Suprapubic skin (tissue), 4 donors: ENCODE data around the gene UBE2D2. TPM values are rescaled to one million over a fixed set of nuclear protein-coding genes. Genes with fewer than 3 reads are reported as not detected.
A peak's percentile ranks its signal among the peaks of the same experiment; 100 is the strongest.

Source experiments
- DNase-seq, 2 donors: peaks; one replicate each; pipeline ENCODE4 v3.0.0-alpha.2; 2019; ENCODE audit warnings: low spot score in 2 of 2
- H3K27ac ChIP-seq: fragments of 200-600 bp; sonication (generic); one replicate; pipeline ENCODE4 v1.5.1; 2019
- H3K27me3 ChIP-seq: fragments of 200-600 bp; sonication (generic); one replicate; pipeline ENCODE4 v1.5.1; 2019
- H3K36me3 ChIP-seq: fragments of 200-600 bp; sonication (generic); one replicate; pipeline ENCODE4 v1.5.1; 2019
- H3K4me1 ChIP-seq: fragments of 200-600 bp; sonication (generic); one replicate; pipeline ENCODE4 v1.5.1; 2019
- H3K4me3 ChIP-seq: fragments of 200-600 bp; sonication (generic); one replicate; pipeline ENCODE4 v1.5.1; 2019; ENCODE audit warnings: mild to moderate bottlenecking
- H3K9me3 ChIP-seq: fragments of 200-600 bp; sonication (generic); one replicate; pipeline ENCODE4 v1.5.1; 2019
- EP300 ChIP-seq: sonication (generic); formaldehyde crosslinking; IDR thresholded peaks from one replicate; pipeline ENCODE4 v1.6.1; 2017; ENCODE audit warnings: antibody characterized with exemption
- POLR2A ChIP-seq, 2 donors: fragments of 450-650 bp; IDR thresholded peaks; one replicate each; pipeline ENCODE4 v1.6.1; 2017; ENCODE audit warnings: antibody characterized with exemption in 2 of 2, mild to moderate bottlenecking in 2 of 2, moderate library complexity in 2 of 2
- POLR2AphosphoS5 ChIP-seq, 3 donors: sonication (generic); formaldehyde crosslinking; IDR thresholded peaks; one replicate each; pipeline ENCODE4 v1.6.1; 2017; ENCODE audit warnings: antibody characterized with exemption in 3 of 3
- WGBS: methylation state at CpG from one replicate; pipeline ENCODE4 v1.1.5; 2018; 5-methylcytosine and 5-hydroxymethylcytosine counted together
- total RNA-seq, 4 donors: library from RNA; depleted of rRNA; stranded (reverse); fragments of >200 nt; gene quantifications; one replicate each; pipeline ENCODE4 v1.1.0, GENCODE V29; 2016
- TF ChIP-seq, protein P1 (sequence below), 2 donors: fragments of 200-600 bp in 1 of 2; fragments of 450-650 bp in 1 of 2; sonication (generic) in 1 of 2; IDR thresholded peaks; one replicate each; pipeline ENCODE4 v1.5.1; 2016 to 2019; ENCODE audit warnings: antibody characterized with exemption in 2 of 2, mild to moderate bottlenecking in 1 of 2, moderate library complexity in 1 of 2

The UBE2D2 gene
- total RNA-seq, 4 donors from 2014 or later, result 56.6 to 70.2 (median 58.0) TPM

DNA sequence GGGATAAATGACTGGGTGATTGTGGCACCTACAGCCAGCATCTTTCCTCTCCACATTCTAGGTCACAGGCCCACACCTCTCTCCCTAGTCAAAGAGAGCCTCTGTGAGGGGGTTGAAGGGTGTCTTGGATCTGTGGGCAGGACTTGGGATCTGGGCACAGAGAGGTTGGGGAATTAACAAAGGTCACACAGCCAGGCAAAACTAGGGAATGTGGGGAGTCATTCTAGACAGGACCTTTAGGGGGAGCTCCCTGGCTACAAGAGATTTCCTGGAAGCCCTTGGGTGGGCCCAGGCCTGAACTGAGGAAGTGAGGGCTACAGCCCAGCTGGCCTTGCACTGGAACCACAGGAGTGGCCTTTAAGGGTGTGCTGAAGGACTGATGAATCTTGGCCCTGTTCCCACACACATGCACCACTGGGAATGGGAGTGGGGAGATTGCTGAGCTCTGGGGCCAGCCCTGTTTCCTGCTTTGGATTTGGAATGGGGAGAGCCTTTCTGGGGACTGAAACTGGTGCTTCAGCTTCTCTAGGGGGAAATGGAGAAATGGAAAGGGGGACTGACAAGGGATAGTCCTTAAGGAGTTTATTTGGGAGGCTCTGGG, 74.6 kb downstream of the UBE2D2 start:
- H3K4me1 ChIP-seq, result peaks cover 42% of the 10 kb centered on the region
- peak; percentile 90 to 91 for DNase-seq
- H3K27ac ChIP-seq, result peak overlapping the region; percentile 90
- H3K4me3 ChIP-seq, result no peak overlapping the region
- no peaks in the 10 kb centered on the region for H3K36me3 ChIP-seq
- TF ChIP-seq EP300 (no peak), POLR2AphosphoS5 (IDR thresholded peaks at IDR 0.05) (no peak), POLR2A (IDR thresholded peaks at IDR 0.05) (no peak)
- TF ChIP-seq, protein P1, sequence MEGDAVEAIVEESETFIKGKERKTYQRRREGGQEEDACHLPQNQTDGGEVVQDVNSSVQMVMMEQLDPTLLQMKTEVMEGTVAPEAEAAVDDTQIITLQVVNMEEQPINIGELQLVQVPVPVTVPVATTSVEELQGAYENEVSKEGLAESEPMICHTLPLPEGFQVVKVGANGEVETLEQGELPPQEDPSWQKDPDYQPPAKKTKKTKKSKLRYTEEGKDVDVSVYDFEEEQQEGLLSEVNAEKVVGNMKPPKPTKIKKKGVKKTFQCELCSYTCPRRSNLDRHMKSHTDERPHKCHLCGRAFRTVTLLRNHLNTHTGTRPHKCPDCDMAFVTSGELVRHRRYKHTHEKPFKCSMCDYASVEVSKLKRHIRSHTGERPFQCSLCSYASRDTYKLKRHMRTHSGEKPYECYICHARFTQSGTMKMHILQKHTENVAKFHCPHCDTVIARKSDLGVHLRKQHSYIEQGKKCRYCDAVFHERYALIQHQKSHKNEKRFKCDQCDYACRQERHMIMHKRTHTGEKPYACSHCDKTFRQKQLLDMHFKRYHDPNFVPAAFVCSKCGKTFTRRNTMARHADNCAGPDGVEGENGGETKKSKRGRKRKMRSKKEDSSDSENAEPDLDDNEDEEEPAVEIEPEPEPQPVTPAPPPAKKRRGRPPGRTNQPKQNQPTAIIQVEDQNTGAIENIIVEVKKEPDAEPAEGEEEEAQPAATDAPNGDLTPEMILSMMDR (IDR thresholded peaks at IDR 0.05), result peak; percentile 47 to 57
- no peaks in the 10 kb centered on the region for H3K9me3 ChIP-seq
- H3K27me3 ChIP-seq, result no peaks in the 10 kb centered on the region

DNA sequence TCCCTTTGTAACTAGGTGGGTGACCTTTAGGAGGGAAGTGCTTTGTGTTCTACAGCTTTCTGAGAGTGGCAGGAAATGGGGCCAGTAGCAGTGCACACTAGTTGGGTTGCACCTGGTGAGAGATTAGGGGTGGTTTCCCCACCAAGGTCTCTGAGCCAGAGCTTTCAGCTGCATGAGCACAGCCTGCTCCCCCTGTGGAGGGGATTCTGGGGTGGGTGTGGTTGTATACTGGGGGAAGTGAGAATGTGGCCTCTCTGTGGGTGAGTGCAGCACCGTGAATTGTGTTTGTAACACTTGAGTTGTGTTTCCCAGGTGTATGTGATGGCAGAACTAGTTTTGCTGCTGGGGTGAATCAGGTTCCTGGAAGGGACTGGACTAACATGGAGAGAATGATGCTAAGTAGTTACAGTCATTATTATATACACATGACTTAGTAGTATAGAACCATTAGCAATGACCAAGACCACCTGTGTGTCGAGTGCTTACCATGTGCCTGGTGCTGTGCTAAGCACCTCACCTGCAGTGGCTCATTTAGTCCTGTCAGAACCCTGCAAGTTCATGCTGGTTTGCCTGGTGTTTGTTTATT, 75.2 kb downstream of the UBE2D2 start:
- H3K27me3 ChIP-seq, result no peaks in the 10 kb centered on the region
- H3K36me3 ChIP-seq, result no peaks in the 10 kb centered on the region
- no peak overlapping the region for H3K4me3 ChIP-seq
- H3K4me1 ChIP-seq, result peaks cover 42% of the 10 kb centered on the region
- peak overlapping the region; percentile 90 for H3K27ac ChIP-seq
- no peak for TF ChIP-seq EP300
- 39% methylated on average over 2 of the region's 2 CpGs for WGBS
- no peak for DNase-seq
- no peaks in the 10 kb centered on the region for H3K9me3 ChIP-seq

DNA sequence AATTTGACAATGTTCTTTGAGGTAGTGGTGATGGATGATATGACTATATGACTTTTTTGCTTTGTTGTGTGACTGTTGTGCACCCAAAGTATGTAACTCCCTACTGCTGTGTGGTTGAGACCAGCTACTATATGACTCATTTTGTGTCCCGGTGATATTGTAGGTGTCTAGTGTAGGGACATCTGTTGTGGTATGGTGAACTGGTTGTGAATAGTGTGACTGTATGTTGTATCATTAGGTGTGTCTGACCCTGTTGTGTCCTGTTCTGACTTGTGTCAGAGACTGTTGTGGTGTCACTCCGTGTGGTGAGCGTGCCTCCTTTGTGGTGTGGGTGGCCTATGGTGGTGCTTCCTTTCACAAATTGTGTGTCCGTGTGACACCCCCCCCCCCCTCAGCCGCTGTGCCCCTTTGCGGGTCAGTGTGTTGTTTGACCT, 75.9 kb downstream of the UBE2D2 start:
- H3K4me1 ChIP-seq, result peaks cover 42% of the 10 kb centered on the region
- WGBS, result 3% methylated on average over 6 of the region's 6 CpGs
- TF ChIP-seq EP300 (no peak), POLR2AphosphoS5 (IDR thresholded peaks at IDR 0.05) (peak in 1 of 3 donors; percentile 17)
- no peaks in the 10 kb centered on the region for H3K27me3 ChIP-seq
- no peaks in the 10 kb centered on the region for H3K36me3 ChIP-seq
- no peaks in the 10 kb centered on the region for H3K9me3 ChIP-seq
- DNase-seq, result no peak
- H3K4me3 ChIP-seq, result peak overlapping the region; percentile 49
- peak overlapping the region; percentile 90 for H3K27ac ChIP-seq

DNA sequence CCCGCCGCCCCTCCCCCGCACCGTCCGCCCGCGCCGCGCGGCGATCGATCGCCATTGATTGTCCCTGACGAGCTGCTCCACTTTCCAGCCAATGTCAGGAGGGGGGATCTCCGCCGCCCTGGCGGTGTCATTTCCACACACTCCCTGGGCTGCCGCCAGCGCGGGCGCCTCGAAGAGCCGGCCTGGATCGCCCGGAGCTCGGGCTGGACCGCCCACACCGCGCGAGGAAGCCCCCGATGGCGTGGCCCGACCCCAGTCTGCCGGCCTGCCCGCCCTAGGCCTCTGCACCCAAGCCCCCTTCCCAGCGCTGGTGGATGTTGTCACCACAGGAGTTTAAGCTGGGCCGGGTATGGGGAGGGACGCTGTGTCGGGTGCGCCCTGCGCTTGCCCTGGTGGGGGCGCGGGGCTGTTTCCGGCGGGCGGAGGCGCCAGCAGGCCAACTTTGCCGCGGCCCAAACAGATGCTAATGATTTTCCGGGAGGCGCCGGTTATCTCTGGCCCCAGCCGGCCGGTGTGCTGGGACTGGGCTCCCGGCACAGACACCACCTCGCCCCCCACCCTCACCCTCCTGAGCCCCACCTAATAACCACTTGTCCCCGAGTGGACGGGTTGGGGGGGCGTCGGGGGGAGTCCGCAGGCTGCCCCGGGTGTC, 76.4 kb downstream of the UBE2D2 start:
- Histone ChIP-seq H3K27me3 (no peaks in the 10 kb centered on the region), H3K36me3 (no peaks in the 10 kb centered on the region), H3K4me1 (peaks cover 48% of the 10 kb centered on the region), H3K27ac (peak overlapping the region; percentile 90), H3K9me3 (no peaks in the 10 kb centered on the region), H3K4me3 (peak overlapping the region; percentile 49)
- TF ChIP-seq POLR2A (IDR thresholded peaks at IDR 0.05) (no peak), POLR2AphosphoS5 (IDR thresholded peaks at IDR 0.05) (peak in 1 of 3 donors; percentile 35)
- no CpG with 5 or more reads among the region's 62 CpGs for WGBS
- peak; percentile 92 to 94 for DNase-seq

DNA sequence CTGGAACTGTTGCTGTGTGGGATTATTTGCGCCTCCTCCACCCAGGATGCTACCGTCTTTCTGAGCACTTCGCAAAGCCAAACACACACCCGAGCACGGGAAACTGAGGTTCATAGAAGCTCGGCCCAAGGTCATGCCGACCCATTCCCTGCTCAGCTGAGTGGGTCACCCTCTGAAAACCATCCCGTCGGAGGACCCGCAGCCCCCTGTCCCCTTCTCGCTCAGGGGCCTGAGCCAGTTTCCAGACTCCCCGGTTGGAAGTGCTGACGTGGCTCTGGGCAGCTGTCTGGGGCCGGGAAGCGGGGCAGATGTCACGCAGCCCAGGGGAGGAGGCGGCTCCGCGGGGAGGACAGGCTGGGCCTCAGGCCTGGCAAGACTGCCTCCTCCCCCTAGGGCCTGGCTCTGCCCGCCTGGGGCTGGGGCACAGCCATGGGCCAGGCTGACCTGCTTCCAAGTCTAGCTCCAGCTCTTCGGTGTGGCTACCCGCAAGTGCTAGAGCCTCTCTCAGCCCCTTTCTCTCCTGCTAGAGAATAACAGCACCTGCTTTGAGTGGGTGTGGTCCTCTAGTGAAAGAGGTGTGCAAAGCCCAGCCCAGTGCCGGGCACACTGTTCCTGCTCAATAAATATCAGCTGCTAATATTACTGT, 77.1 kb downstream of the UBE2D2 start:
- DNase-seq, result peak in 1 of 2 donors; percentile 84

More for the DNA sequence above, 77.1 kb downstream of the UBE2D2 start:
- no peaks in the 10 kb centered on the region for H3K36me3 ChIP-seq
- H3K27me3 ChIP-seq, result no peaks in the 10 kb centered on the region
- peak overlapping the region; percentile 90 for H3K27ac ChIP-seq
- no peaks in the 10 kb centered on the region for H3K9me3 ChIP-seq
- TF ChIP-seq POLR2AphosphoS5 (IDR thresholded peaks at IDR 0.05), result peak in 1 of 3 donors; percentile 11
- TF ChIP-seq, protein P1 (IDR thresholded peaks at IDR 0.05), result no peak
- peak in 1 of 2 donors; percentile 12 for TF ChIP-seq POLR2A (IDR thresholded peaks at IDR 0.05)
- no peak for TF ChIP-seq EP300
- peak overlapping the region; percentile 49 for H3K4me3 ChIP-seq
- peaks cover 55% of the 10 kb centered on the region for H3K4me1 ChIP-seq
- 17% methylated on average over 3 of the region's 23 CpGs for WGBS
